Measurements from ENCODE around the gene CHMP6.

DNA sequence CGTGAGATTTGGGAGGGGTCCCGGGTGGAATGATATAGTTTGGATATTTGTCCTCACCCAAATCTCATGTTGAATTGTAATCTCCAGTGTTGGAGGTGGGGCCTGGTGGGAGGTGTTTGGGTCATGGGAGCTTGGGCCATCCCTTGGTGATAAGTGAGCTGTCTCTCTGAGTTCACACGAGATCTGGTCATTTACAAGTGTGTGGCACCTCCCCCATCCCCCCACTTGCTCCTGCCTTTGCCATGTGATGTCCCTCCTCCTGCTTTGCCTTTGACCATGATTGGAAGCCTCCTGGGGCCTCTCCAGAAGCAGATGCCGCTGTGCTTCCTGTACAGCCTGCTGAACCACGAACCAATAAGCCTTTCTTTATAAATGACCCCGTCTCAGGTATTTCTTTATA lies 22.0 kb downstream of the CHMP6 start:
- no peak for TF ChIP-seq POLR2A (IDR thresholded peaks at IDR 0.05)
- TF ChIP-seq, protein P1, sequence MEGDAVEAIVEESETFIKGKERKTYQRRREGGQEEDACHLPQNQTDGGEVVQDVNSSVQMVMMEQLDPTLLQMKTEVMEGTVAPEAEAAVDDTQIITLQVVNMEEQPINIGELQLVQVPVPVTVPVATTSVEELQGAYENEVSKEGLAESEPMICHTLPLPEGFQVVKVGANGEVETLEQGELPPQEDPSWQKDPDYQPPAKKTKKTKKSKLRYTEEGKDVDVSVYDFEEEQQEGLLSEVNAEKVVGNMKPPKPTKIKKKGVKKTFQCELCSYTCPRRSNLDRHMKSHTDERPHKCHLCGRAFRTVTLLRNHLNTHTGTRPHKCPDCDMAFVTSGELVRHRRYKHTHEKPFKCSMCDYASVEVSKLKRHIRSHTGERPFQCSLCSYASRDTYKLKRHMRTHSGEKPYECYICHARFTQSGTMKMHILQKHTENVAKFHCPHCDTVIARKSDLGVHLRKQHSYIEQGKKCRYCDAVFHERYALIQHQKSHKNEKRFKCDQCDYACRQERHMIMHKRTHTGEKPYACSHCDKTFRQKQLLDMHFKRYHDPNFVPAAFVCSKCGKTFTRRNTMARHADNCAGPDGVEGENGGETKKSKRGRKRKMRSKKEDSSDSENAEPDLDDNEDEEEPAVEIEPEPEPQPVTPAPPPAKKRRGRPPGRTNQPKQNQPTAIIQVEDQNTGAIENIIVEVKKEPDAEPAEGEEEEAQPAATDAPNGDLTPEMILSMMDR (IDR thresholded peaks at IDR 0.05) = no peak

Data from breast epithelium (tissue), 3 donors.